ENCODE results near the gene ZMYM4.
"Not testable (repeated sequence)": the region's sequence is repeated elsewhere in the genome, so short reads cannot be mapped to it uniquely, and the experiment has no call there.

Gene ZMYM4

DNA sequence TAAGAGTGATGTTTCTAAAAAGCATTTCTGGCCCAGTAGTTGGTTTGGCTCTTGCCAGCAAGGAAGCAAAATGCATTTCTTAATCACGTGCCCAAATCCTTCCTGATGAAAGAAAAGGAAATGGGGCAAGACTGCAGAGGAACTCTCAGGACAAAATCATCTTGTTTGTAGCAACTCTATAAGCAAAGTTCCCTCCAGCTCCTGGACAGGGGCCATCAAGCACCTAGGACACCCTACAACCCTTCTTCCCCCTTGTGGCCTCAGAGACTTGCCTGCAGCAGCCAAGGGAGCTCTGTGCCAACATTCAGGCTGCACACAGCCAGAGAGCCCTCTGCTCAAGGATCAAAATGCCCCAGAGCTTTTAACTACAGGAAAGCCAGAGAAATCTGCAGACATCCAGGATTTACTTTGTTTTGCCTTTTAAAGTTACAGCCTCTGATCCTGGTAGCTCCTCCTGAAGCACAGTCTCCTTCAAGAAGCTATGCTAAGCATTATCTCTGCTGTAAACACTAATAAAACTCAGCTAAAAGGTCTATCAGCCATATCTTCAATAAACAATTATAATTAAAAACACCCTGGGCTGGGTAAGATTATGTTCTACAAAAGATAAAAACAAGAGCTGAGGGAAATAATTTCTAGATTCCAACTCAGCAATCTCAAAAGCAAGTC lies 183.7 kb downstream of the ZMYM4 start:
- DNase-seq (ENCODE audit: low read depth in 3 of 3, low spot score in 1 of 3): no peak

DNA sequence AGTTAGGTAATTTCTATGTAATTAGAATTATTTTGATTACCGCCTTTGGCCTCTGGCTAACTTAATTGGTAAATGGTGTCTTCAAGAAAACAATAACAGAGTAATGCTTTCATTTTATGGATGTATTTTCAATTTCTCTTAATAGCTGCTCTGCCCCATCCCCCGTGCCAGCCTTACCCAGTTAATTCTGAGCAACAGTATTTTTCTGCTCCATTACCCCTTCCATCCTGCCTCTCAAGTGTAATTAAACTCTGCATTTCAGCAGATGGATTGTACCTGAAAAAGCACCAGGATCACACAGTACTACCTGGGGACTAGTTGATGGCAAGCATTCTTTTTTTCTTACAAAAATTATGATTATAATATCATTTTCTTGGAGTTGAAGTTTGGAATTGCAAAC lies 184.5 kb downstream of the ZMYM4 start:
- DNase-seq (ENCODE audit: low read depth in 3 of 3, low spot score in 1 of 3): no peak

DNA sequence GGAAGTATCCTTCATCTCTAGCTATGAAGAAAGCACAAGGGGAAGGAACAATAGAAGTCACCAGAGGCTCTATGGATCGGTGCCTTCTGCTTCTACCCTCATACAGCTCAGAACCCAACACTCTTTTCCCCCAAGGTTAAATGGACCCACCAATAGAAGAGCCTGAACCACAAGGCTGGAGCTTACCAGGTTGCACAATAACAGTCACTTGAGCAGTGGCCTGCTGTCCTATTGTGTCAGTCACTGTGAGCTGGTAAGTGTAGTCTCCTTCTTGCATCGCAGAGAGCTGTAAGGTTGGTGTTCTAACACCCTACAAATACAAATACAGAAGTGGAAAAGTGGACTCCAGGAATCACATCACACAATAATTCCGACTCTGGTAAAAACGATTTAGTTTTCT lies 185.7 kb downstream of the ZMYM4 start:
- no peak for DNase-seq (ENCODE audit: low read depth in 3 of 3, low spot score in 1 of 3)

DNA sequence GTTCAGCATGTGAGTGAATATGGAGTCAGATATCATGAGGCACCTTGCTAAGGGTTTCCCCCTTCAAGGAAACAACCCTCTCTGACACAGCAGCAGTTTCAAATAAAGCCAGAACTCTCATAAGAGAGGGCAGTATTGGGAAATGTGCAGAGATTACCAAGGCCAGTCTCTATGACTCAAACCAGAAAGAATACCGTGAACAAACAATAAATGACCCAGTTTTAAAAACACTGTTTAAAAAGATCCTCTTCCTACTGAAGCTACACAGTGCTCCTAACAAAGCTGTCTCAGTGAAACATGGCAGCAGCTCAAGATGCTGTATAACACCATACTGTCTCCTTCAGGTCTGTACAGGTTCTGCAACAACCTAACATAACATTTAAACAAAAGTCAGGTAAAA lies 186.1 kb downstream of the ZMYM4 start:
- DNase-seq (ENCODE audit: low read depth in 3 of 3, low spot score in 1 of 3): no peak

DNA sequence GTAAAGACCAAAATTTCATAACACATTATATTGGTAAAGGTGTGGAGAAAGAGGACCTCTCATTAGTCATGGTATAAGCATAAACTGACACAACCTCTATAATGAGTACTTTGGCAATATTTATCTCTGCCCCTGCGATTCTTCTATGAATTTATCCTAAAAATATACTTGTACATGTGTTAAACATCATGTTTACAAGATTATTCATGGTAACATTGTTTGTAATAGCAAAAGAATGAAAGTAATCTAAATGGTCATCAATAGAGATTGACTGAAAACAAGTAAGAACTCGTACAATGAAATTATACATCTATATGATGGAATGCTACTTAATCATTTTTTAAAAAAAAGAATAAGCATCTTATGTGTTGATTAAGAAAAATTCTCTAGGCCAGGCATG lies 192.3 kb downstream of the ZMYM4 start:
- no peak for DNase-seq (ENCODE audit: low read depth in 3 of 3, low spot score in 1 of 3)

DNA sequence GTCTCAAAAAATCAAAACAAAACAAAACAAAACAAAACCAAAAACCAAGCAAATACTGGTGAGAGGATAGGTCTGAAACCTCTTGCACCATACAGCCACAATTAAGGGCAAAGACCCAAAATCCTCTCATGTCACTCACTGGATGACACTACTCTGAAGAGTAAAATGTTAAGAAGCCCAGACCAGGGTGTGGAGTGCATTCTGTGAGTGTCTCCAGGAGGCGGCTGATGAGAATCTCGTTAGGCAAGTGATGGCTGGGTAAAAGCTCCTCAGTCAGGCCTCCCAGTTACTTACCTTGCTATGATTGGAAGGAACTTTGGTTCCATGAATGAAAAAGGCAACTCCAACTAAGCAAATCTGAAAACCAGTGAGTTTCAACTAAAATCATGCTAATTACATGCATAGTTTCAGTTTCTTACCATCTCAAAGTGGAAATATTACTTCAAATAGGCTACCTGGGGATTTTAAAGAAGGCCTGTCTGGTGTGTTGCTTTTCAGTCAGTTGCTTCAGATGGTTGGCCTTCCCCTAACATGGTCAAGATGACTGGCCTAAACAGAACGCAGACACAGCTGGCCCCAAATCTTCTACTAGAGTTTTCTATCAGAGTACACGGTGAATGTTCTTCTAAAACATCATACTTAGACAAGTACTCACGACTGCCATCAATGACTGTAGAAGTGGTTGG lies 193.6 kb downstream of the ZMYM4 start:
- DNase-seq (ENCODE audit: low read depth in 3 of 3, low spot score in 1 of 3): no peak

DNA sequence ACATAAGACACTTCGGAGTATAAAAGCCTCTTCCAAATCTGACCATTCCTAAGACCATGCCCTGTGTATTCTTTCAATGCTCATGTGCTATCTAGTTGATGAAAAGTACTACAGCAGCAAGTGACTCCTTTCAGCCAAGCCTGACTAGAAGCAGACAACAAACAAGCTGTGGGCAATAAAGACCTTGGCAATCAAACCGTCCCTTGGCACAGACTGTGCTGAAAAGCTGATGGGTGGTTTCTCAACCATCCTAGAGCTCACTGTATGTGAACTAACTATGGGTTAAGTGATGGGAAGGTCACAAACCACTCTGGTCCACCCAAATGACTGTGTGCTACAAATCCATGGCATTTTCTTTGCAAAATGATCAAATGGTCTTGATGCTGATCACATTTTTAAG lies 194.7 kb downstream of the ZMYM4 start:
- no peak for DNase-seq (ENCODE audit: low read depth in 3 of 3, low spot score in 1 of 3)

DNA sequence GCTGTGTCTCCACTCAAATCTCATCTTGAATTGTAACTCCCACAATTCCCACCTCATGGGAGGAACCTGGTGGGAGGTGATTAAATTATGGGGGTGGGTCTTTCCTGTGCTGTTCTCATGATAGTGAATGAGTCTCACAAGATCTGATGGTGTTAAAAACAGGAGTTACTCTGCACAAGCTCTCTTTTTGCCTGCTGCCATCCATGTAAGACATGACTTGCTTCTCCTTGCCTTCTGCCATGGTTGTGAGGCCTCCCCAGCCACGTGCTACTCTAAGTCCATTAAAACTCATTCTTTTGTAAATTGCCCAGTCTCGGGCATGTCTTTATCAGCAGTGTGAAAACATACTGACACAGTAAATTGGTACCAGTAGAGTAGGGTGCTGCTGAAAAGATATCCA lies 195.2 kb downstream of the ZMYM4 start:
- not testable (repeated sequence) for DNase-seq (ENCODE audit: low read depth in 3 of 3, low spot score in 1 of 3)

DNA sequence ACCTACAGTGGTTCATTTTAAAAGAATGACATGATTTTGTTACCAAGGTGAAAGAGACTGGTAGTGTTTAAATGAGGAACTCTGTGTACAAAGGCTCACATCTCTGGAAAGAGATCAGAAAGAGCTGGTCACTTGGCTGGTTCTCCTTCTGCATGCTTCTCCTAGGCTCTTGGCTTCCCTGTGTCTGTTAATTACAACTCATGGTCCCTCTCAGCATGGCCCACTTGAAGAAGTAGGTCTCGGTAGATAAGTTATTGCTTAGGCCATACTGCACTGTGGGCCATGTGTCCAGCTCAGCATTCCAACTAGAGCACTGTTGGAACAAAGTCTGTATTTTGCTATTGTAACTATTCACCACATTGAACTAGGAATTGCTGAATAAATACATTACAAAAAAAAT lies 197.6 kb downstream of the ZMYM4 start:
- no peak for DNase-seq (ENCODE audit: low read depth in 3 of 3, low spot score in 1 of 3)

DNA sequence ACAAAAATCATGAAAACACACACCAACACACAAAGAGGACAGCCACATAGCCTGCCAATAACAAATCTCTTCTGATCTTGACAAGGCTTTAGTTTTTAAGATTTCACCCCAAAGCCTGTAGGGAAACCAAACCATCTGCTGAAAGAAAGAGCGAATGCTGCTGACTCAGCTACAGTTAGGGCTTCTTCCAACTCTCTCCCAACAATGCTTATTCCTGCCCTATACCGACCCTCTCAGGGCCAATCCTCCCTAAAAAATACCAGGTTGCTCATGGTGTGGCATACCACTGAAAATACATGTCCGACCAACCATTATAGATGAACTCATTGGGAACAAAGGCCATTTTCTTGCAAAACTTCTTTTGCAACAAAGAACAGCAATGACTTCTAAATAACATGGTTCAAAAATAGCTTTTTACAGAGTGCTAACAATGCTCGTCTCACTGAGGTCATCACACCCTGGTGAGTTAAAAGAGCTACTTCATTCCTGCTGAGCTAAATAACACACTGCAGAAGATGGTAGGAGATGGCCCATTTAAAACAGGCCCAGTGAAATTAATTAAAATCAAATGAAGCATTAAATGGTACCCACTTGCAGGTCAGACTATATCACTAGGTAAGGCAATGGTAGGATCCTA lies 202.6 kb downstream of the ZMYM4 start:
- no peak for DNase-seq (ENCODE audit: low read depth in 3 of 3, low spot score in 1 of 3)

Data from stimulated activated CD4-positive, alpha-beta T cell treated with anti-CD3 and anti-CD28 coated beads, TNF-alpha, amount 100 ng/mL, for 1 hour (primary cell).